ENCODE results near the gene TMEM8B. TPM values are rescaled to one million over a fixed set of nuclear protein-coding genes. Genes with fewer than 3 reads are reported as not detected.

Gene TMEM8B
- total RNA-seq, 1 experiment from 2014 or later: 2.4 TPM

DNA sequence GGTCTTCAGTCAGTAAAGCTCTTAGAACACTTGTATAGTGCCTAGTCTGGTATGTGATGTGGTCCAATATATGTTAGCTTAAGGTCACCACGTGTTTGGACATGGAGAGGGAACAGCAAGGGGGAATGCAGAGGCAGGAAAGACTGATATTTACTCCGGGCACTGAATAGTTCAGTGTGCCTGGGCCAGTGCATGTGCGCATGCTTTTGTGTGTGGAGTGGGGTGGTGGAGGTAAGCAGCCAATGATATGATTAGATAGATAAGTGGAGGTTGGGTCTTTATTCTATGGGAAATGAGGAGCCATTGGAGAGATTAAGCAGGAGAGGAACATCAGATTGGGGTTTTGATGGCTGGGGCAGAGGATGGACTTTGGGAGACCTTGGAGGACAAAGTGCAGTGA is 27.2 kb downstream of the TMEM8B start:
- H3K9me2 ChIP-seq (replicated peaks; ENCODE audit: low read length): no peaks in the 10 kb centered on the region
- intact Hi-C loops (cut with micrococcal nuclease): no loop called here
- ChIA-PET POLR2A (ENCODE audit: unreplicated experiment) (interaction anchor here (0.6 kb wide), 1 partner anchor 12 kb away, joined by 3 read pairs; no protein-coding TSS in a partner anchor), CTCF (no interaction called here)
- TF ChIP-seq EZH2phosphoT487 (IDR thresholded peaks at IDR 0.05; ENCODE audit: borderline replicate concordance, low read length) (no peak), EZH2 (IDR thresholded peaks at IDR 0.05; ENCODE audit: low read length, unreplicated experiment) (no peak)
- TF ChIP-seq, protein P1, sequence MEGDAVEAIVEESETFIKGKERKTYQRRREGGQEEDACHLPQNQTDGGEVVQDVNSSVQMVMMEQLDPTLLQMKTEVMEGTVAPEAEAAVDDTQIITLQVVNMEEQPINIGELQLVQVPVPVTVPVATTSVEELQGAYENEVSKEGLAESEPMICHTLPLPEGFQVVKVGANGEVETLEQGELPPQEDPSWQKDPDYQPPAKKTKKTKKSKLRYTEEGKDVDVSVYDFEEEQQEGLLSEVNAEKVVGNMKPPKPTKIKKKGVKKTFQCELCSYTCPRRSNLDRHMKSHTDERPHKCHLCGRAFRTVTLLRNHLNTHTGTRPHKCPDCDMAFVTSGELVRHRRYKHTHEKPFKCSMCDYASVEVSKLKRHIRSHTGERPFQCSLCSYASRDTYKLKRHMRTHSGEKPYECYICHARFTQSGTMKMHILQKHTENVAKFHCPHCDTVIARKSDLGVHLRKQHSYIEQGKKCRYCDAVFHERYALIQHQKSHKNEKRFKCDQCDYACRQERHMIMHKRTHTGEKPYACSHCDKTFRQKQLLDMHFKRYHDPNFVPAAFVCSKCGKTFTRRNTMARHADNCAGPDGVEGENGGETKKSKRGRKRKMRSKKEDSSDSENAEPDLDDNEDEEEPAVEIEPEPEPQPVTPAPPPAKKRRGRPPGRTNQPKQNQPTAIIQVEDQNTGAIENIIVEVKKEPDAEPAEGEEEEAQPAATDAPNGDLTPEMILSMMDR (conservative IDR thresholded peaks at IDR 0.05; ENCODE audit: low read depth, low read length): no peak
- no peaks in the 10 kb centered on the region for H3K4me1 ChIP-seq (ENCODE audit: insufficient read depth, low read length)
- no peak overlapping the region for H3K9ac ChIP-seq (ENCODE audit: low read length)
- no peaks in the 10 kb centered on the region for H3F3A ChIP-seq (ENCODE audit: low read length, unreplicated experiment)
- H3K36me3 ChIP-seq (ENCODE audit: low read depth, low read length): no peaks in the 10 kb centered on the region
- H3K4me3 ChIP-seq (ENCODE audit: low read length): no peak overlapping the region
- no peaks in the 10 kb centered on the region for H3K27me3 ChIP-seq (ENCODE audit: low read length)
- H3K79me2 ChIP-seq (ENCODE audit: low read length): no peaks in the 10 kb centered on the region
- no peaks in the 10 kb centered on the region for H4K20me1 ChIP-seq (ENCODE audit: low read length)
- no peak overlapping the region for H3K4me2 ChIP-seq (ENCODE audit: low read length)
- ATAC-seq (no peak), DNase-seq (no peak)
- no peak overlapping the region for H2AFZ ChIP-seq (ENCODE audit: low read length)
- no peak overlapping the region for H3K27ac ChIP-seq (ENCODE audit: low read length)
- H3K9me3 ChIP-seq (ENCODE audit: low read length): no peaks in the 10 kb centered on the region
- BruUV-seq (replicated peaks): no TSS peak

DNA sequence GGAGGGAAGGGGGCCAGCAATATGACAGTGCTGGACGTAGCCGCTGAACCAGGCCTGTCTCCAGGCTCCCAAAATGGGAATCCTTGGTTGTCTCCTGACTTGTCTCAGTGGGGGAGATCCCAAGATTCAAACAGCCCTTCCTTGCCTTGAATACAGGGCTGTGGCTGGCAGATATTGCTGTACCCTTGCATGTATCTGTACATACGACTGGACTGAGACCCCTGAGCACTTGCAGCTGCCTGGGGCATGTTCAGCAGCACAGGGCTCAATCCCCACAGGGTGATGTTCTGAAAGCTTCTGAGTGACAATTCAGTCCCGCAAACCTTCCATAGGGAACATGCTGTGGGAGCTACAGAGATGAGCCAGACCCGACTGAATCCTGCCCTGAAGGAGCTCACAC is 27.9 kb downstream of the TMEM8B start:
- no peaks in the 10 kb centered on the region for H3K4me1 ChIP-seq (ENCODE audit: insufficient read depth, low read length)
- intact Hi-C loops (cut with micrococcal nuclease): no loop called here
- TF ChIP-seq, protein P1 (conservative IDR thresholded peaks at IDR 0.05; ENCODE audit: low read depth, low read length): no peak
- TF ChIP-seq EZH2phosphoT487 (IDR thresholded peaks at IDR 0.05; ENCODE audit: borderline replicate concordance, low read length) (no peak), EZH2 (IDR thresholded peaks at IDR 0.05; ENCODE audit: low read length, unreplicated experiment) (no peak)
- no peaks in the 10 kb centered on the region for H4K20me1 ChIP-seq (ENCODE audit: low read length)
- no peak overlapping the region for H3K9ac ChIP-seq (ENCODE audit: low read length)
- POLR2A ChIA-PET (ENCODE audit: unreplicated experiment): interaction anchor here (0.6 kb wide), 1 partner anchor 13 kb away, joined by 3 read pairs; no protein-coding TSS in a partner anchor
- no peaks in the 10 kb centered on the region for H3K9me2 ChIP-seq (replicated peaks; ENCODE audit: low read length)
- no peaks in the 10 kb centered on the region for H3K79me2 ChIP-seq (ENCODE audit: low read length)
- H3K9me3 ChIP-seq (ENCODE audit: low read length): no peaks in the 10 kb centered on the region
- H3K4me2 ChIP-seq (ENCODE audit: low read length): no peak overlapping the region
- H3K4me3 ChIP-seq (ENCODE audit: low read length): no peak overlapping the region
- H3K27me3 ChIP-seq (ENCODE audit: low read length): no peaks in the 10 kb centered on the region
- H3K27ac ChIP-seq (ENCODE audit: low read length): no peak overlapping the region
- no peak for DNase-seq
- no peaks in the 10 kb centered on the region for H3F3A ChIP-seq (ENCODE audit: low read length, unreplicated experiment)
- ATAC-seq: no peak
- no peak overlapping the region for H2AFZ ChIP-seq (ENCODE audit: low read length)
- H3K36me3 ChIP-seq (ENCODE audit: low read depth, low read length): no peaks in the 10 kb centered on the region
- BruUV-seq (replicated peaks): no TSS peak
- CTCF ChIA-PET: no interaction called here

- H3K9me2 ChIP-seq (replicated peaks; ENCODE audit: low read length): no peaks in the 10 kb centered on the region
- TF ChIP-seq, protein P1 (conservative IDR thresholded peaks at IDR 0.05; ENCODE audit: low read depth, low read length): no peak
- TF ChIP-seq EZH2phosphoT487 (IDR thresholded peaks at IDR 0.05; ENCODE audit: borderline replicate concordance, low read length): no peak
- no peak overlapping the region for H2AFZ ChIP-seq (ENCODE audit: low read length)
- intact Hi-C loops (cut with micrococcal nuclease): no loop called here
- no peak overlapping the region for H3K9ac ChIP-seq (ENCODE audit: low read length)
- ChIA-PET CTCF (interaction anchor here (0.5 kb wide), 1 partner anchor 1897 kb away, joined by 7 read pairs; no protein-coding TSS in a partner anchor), POLR2A (ENCODE audit: unreplicated experiment) (interaction anchor here (0.6 kb wide), 1 partner anchor 39 kb away, joined by 6 read pairs; no protein-coding TSS in a partner anchor)
- no peaks in the 10 kb centered on the region for H3K27me3 ChIP-seq (ENCODE audit: low read length)
- ATAC-seq (no peak), DNase-seq (no peak)
- BruUV-seq (replicated peaks): no TSS peak
- no peaks in the 10 kb centered on the region for H3K4me1 ChIP-seq (ENCODE audit: insufficient read depth, low read length)
- no peaks in the 10 kb centered on the region for H3K36me3 ChIP-seq (ENCODE audit: low read depth, low read length)
- no peaks in the 10 kb centered on the region for H3K9me3 ChIP-seq (ENCODE audit: low read length)
- H3K79me2 ChIP-seq (ENCODE audit: low read length): no peaks in the 10 kb centered on the region
- H4K20me1 ChIP-seq (ENCODE audit: low read length): no peaks in the 10 kb centered on the region
- H3F3A ChIP-seq (ENCODE audit: low read length, unreplicated experiment): no peaks in the 10 kb centered on the region
- H3K4me3 ChIP-seq (ENCODE audit: low read length): no peak overlapping the region
- H3K27ac ChIP-seq (ENCODE audit: low read length): no peak overlapping the region
- H3K4me2 ChIP-seq (ENCODE audit: low read length): no peak overlapping the region
Measured at GRCh38 chr9:35858458-35858857, 29.4 kb downstream of the TMEM8B start.

All from PC-3 (cell line).